HG02642 (cell line): ENCODE results near the gene SYNGR4.
"Not testable (repeated sequence)": the region's sequence is repeated elsewhere in the genome, so short reads cannot be mapped to it uniquely, and the experiment has no call there.

Source experiments
- ATAC-seq: cut with Tn5 transposase; IDR thresholded peaks from one replicate; pipeline ENCODE4 v1.9.1; 2021; ENCODE audit warnings: mild to moderate bottlenecking; ENCODE audit not compliant: unreplicated experiment, poor library complexity

SYNGR4 gene

DNA sequence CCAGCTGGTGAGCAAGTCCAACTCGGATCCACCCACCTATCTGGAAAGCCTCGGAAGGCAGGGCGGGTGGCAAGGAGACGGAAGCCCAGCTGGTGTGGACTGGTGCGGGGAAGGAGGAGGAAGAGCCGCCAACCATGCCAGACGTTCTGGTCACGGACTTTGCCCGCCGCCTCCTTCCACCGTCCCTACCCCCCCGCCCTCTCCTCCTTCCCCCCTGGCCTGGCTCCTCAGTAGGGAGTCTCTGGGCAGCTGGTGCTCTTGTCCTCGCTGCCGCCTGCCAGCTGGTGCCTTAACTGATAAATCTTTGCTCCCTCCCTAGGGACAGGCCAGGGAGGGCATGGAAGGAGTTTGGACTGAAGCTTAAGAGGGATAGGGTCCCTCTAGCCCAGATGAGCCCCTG lies 4.8 kb downstream of the SYNGR4 start:
- no peak for ATAC-seq

DNA sequence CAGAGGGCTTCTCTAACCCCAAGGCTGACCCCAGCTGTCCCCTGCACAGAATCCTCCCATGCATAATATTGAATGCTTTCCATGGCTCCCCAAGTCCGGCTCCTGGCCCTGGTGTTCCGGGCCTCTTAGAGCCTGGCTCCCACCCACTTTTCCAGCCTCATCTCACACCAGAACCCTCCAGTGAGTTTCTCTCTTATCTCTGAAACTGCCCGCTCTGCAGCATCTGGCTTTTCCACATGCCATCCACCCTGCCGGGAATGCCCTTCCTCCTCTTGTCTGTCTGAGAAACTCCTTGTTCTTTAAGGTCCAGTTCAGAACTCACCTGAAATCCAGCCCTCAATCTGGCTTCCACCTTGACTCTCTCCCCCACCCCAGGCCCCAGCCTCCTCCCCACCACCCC lies 6.8 kb downstream of the SYNGR4 start:
- no peak for ATAC-seq

DNA sequence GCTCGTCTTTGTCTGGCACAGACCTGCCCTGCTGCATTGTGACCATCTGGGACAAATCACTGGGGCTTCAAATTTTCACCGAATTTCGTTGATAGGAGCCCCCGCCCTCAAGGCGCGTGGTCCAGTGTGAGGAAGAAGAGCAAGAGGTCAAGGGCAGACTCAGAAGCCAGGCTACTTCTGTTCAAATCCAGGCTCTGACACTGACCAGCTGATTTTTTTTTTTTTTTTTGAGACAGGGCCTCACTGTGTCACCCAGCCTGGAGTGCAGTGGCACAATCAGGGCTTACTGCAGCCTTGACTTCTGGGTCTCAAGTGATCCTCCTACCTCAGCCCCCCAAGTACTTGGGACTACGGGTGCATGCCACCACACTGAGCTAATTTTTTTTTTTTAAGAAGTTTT lies 7.2 kb downstream of the SYNGR4 start:
- ATAC-seq = no peak

DNA sequence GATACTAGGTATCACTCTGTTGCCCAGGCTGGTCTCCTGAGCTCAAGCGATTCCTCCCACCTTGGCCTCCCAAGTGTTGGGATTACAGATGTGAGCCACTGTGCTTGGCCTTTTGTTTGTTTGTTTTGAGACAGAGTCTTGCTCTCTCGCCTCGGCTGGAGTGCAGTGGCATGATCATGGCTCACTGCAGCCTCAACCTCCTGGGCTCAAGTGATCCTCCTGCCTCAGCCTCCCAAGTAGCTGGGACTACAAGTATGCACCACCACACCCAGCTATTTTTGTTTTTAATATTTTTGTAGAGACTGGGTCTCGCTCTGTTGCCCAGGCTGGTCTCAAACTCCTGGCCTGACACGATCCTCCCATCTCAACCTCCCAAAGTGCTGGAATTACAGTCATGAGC lies 7.6 kb downstream of the SYNGR4 start:
- not testable (repeated sequence) for ATAC-seq

DNA sequence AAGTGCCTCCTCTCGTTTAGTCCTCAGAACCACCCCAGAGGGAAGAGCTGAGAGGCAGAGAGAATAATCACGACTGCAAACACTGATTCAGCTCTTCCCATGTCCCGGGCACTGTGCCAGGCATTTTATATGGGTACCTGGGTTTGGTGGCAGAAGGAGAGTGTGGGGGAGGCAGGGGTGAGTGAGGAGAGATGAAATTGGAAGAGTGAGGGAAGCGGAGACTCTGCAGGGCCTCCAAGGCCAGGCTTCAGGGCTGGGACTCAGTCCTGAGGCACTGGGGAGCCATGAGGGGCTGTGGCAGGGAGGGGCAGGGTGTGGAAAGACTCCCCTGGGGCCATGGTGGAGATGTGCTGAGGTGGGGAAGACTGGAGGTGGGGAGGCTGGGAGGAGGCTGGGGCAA lies 8.7 kb downstream of the SYNGR4 start:
- ATAC-seq = no peak

DNA sequence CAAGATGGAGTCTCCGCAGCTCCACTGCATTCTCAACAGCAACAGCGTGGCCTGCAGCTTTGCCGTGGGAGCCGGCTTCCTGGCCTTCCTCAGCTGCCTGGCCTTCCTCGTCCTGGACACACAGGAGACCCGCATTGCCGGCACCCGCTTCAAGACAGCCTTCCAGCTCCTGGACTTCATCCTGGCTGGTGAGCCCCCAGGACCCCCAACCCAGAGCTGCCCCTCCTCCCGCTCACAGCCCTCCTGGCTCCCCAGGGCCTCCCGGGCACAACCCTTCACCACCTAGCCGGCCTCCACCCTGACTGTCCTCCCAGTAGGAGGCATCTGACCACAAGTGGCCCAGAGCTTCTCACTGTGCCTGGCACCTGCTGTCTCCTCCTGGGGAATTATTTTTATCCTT lies 9.4 kb downstream of the SYNGR4 start:
- ATAC-seq = no peak

DNA sequence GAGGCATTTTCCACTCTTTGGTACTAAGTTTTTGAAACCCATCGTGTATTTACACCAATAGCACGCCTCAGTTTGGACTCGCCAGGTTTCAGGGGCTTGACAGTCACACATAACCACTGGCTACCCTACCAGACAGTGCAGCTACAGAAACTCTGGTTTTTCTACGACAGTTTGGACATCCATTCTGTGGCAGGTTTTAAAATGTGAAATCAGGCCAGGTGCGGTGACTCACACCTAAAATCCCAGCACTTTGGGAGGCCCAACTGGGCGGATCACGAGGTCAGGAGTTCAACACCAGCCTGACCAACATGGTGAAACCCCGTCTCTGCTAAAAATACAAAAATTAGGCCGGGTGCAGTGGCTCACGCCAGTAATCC lies 14.0 kb downstream of the SYNGR4 start:
- no peak for ATAC-seq

DNA sequence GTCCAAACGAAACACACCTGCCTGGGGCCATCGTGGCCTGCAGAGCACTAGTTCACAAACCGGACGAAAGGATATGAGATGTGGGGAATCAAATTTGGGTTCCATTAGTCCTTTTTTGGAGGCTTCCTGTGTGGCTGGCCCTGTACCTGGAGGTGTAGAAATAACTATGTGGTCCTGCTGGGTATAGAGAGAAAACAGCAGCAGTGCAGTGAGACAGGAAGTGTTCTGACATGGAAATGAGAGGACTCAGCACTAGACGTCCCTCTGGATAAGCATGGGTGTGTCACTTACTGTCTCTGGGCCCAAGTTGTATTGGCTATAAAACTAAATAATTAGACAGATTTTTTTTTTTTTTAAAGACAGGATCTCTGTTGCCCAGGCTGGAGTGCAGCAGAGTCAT lies 14.9 kb downstream of the SYNGR4 start:
- ATAC-seq = no peak

DNA sequence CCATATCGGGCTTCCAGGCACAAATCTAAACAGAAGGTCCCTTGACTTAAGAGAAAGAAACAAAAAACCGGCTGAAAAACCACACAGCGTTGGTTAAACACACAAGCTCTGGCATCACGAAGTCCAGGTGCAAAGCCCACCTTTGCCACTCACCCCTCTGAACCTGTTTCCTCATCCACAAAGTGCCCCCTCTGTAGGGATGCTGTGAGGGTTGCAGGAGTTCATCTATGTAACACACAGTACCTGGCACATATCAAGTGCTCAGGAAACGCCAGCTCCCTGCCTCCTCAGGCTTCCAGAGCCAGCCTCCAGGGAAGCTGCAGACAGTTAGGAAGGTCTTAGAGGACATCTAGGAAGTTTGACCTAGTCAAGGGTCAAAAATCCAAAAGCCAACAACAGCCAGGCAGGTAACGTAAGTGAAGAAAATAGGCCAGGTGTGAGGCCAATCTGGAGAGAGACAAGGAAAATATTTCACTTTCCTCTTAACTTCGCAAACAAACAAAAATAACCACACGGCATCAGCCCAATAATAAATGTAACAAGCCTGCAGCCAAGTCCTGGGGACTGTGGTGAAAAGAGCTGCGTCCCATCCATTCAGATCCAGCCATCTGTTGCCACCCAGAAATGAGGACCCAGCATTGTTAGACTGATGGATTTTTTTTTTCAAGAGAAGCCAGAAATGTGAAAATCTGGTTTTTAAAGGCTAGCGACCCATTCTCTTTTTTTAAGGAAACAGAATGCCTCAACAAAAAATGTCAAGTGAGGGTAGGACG lies 17.2 kb downstream of the SYNGR4 start:
- no peak for ATAC-seq

DNA sequence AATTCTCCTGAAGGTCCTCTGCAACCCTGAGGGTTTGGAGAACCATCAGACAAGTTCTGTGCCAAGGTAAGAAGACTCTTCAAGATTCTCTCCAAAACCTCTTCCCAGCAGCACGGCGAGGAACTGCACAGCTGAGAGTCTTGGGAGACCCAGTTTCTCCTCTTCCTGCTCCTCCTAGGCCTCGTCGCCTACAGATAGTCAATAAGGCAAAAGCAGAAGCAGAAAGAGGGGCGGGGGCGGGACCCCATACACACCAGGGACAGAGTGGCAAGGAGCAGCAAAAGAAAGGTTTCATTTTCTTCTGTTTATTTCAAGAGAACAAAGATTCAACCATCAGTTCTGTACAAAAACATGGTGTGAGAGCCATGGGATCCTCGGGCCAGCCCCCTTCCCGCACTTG lies 18.1 kb downstream of the SYNGR4 start:
- no peak for ATAC-seq

DNA sequence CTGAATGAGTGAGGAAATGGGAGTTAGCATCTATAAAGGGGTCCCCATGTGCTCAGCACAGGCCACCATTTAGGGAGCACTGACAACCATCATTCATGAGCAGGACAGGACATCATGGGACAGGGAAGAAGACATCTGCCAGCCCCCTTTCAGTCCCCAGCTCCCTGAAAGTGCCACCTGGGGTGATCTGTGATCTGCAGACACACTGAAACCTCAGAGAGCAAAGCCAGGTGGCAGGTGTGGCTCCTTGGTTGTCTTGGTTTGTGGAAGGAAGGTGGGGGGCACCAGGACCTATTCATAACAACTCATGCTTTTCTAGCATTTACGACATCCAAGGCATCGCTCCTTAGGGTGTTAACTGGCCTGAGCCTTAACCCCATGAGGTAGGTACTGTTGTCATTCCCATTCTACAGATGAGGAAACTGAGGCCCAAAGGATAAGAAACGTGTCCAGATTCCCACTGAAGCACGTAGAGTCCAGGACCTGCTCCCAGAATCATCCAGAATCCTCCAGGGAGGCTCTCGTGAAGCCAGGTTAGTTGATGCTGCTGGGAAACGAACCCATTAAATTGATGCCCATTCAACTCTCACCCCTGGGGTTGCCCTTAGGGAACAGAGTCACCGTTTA lies 21.4 kb downstream of the SYNGR4 start:
- ATAC-seq = no peak

DNA sequence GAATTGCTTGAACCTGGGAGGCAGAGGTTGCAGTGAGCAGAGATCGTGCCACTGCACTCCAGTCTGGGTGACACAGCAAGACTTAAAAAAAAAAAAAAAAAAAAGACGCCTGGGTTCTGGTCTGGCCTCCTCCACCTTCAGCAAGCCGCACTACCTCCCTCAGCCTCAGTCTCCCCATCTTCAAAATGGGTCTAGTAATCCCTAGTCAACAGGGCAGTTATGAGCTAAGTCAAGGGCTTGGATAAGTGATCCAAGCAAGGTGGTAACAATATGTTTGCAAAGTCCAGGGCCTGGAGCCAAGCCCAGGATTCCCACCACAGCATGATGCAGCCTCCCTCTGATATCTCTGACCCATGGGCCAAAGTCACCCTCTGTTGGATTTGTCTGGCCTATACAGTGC lies 22.8 kb downstream of the SYNGR4 start:
- ATAC-seq = no peak

DNA sequence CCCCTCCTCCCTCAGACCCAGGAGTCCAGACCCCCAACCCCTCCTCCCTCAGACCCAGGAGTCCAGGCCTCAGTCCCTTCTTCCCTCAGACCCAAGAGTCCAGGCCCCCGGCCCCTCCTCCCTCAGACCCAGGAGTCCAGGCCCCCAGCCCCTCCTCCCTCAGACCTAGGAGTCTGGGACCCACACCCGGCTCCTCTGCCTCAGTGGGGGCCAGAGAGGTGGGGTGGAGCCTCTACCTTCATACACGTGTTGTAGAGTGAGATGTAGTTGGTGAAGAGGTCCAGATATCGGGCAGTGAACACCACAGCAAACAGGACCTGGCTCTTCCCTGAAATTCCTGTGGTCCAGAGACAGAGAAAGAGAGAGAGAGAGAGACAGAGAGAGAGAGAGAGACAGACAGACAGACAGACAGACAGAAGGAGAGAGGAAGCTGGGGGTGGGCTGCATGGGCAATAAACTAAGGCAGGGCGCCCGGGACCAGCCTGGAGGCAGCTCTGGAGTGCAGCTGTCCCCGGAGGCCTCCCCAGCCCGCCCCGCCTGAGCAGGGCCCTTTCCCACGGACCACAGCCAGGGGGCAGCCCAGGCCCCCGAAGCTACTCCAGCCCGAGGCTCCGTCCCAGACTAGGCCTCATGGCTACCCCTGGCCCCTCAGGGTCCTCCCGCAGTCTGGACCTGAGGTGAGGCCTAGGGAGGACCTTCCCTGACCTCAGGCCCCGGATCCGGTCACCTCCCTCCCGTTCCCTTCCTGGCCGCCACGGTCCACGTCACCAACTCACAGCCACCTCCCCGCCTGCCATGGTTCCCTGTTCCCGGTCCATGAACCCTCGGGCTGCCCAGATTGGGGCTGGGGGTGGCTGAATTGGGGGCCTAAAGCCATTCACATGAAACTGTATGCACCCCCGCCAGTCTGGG lies 26.3 kb downstream of the SYNGR4 start:
- peak; percentile 45 for ATAC-seq

DNA sequence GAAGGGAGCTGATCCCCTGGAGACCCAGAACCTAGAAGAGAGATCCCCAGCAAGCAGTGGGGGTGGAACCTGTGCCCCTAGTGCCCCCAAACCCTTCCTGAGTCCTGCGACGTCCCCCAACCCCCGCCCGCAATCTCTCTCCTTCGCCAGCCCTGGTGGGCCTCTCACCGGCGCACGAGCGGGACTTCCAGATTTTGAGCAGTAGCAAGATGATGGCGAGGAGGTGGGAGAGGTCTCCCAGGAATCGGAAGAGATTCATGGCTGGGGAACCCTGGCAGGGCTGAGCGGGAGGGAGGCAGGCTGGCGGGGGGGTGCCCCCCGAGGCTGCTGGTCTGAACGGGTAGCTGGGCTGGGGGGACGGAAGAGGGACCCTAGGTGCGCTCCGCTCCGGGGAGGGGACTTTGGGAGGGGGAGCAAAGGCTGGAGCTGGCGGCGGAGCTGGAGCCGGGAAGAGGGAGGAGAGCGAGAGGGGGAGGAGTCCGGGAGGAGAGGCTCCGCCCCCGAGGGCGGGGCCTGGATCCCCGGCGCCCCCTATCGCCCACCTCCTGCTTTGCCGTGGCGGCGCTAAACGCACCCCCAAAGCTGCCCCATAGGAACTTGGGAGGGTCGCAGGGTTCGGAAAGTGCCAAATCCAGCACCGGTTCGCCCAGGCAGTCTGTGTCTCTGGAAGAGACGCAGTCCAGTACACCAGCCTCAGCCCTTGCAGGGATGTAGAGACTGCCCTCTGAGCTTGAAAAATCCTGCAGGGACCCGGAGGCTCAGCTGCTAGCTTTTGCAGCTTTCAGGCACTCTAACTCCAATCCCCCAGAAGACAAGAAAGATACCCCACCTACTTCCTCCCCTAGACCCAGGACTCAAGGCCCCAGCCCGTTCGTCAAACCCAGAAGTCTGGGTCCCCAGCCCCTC lies 27.2 kb downstream of the SYNGR4 start, which contains the start of gene KDELR1:
Gene KDELR1, minus strand, starts transcription at position 452 of the 906 bp plus-strand sequence. Its CDS starts 193 bp downstream, at position 259.
- peak; percentile 81 for ATAC-seq

DNA sequence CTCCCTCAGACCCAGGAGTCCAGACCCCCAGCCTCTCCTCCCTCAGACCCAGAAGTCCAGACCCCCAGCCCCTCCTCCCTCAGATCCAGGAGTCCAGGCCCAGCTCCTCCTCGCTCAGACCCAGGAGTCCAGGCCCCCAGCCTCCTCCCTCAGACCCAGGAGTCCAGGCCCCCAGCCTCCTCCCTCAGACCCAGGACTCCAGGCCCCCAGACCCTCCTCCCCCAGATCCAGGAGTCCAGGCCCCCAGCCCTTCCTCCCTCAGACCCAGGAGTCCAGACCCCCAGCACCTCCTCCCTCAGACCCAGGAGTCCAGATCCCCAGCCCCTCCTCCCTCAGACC lies 27.8 kb downstream of the SYNGR4 start:
- not testable (repeated sequence) for ATAC-seq

DNA sequence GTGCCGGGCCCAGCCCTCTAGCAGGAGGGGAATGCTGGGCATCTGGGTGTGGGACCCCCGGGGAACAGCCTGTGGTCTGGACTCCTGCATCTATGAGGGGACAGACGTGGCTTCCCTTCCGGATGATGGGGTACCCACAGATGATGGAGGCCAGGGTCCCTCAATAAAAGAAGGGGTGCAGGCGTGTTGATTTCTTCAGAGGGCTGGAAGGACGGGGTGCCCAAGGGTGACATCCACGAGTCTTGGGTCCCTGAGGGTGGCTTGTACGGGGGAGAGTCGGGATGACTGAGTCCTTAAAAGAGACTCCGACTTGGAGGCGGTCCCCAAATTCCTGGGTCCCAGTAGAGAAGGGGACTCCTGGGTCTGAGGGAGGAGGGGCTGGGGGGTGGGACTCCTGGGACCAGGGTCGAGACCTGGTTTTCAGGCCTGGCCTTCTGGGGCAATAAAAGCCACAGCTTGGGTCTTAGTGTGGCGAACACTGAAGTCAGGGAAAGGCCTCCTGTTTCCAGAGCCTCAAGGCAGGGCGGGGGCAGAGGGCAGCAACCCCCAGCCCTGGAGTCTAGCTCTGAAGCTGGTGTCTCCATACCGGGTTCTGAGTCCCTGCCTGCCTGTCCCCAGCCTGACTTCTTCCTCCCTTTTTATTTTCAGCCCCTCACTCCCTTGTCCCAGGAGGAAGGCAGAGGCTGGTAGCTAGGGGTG lies 28.8 kb downstream of the SYNGR4 start:
- no peak for ATAC-seq

DNA sequence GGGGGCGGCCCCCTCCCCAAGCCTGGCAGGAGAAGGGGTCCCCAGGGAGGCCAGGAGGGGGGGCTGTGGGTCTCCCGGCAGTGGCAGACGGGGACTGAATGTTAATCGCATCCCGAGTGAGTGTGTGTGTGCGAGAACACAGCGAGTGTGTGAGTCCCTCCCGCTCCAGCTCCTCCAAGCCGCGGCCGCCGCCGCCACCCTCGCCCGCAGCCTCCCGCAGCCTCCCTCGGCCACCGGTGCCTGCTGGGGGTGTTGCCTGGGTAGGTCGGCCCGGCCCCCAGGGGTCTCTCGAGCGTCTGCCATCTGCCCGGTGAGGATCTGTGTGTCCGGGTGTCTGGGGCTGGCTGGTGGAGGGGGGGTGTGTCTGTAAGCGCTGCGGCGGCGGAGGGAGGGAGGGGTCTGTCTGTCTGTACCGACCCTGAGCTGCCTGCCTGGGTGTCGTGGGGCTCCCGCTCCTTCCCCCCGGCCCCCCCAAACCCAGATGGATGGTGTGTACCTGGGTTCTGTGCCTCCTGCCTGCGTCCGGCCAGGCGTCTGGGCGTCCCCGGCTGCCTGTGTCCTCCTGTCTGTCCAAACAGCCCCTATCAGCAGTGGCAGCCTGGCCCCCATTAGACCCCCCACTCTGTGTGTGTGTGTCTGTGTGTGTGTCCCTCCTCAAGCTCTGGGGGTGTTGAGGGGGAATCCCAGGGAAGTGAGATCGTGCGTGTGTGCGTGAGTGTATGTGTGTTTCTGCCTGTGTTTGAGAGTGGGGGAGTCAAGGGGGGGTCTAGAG lies 29.6 kb downstream of the SYNGR4 start, which contains the start of gene GRIN2D:
Gene GRIN2D, plus strand, starts transcription at position 110 of the 772 bp plus-strand sequence. CDS start 4,725 bp downstream, outside the sequence.
- ATAC-seq = no peak

DNA sequence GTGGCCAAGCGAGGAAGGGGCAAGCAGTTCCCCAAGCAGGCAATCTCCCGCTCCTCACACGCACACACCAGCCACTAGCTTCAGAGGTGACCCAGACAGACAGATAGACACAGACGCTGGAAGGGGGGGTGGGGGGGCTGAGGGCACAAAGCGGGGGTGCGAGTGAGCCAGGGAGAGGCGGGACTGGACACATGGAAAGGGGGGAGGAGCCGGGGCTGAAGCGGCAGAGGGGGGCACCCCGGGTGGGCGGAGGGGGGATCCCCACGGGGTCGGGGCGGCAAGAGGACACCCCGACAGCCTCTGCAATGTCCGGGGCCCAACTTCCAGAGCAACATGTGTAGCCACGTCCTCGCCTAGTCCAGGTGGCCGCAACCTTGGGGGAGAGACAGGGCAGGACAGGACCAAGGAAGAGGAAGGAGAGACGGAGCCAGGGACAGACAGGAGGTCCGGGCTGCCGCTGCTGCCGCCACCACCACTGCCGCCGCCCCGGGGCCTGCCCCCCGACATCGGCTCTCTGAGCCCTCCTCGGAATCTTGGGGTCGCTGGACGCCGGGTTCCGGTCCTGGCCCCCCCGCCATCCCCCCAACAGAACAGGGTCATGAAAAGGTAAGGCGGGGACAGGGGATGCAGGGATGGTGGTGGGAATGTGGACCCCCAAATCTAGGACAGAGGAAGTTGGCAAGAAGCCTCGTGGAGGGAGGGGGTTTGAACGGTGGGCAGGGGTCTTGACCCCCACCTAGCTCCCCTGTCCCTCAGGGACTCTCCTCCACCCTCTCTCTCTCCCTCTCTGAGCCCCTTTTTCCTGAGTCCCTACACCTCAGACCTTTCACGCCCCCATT lies 30.4 kb downstream of the SYNGR4 start:
- ATAC-seq = no peak
